Endothelial cell of umbilical vein (primary cell): ENCODE measurements around the gene USP34. TPM values are rescaled to one million over a fixed set of nuclear protein-coding genes. Genes with fewer than 3 reads are reported as not detected.

Experiments
- BruUV-seq: library from RNA; stranded (reverse); fragments of 400-500 nt; replicated peaks from 2 replicates; lab custom pipeline; 2021; lab: Mats Ljungman, UMichigan
- CTCF ChIA-PET: fragments of 300-600, 350-600 bp; sonication (Branson Sonifier 250); formaldehyde crosslinking; loops from one replicate; lab custom pipeline; 2021; ENCODE audit warnings: antibody characterized with exemption, inconsistent platforms; lab: Charles Lee
- POLR2A ChIA-PET: fragments of 300-600, 350-600 bp; sonication (Branson Sonifier 250); formaldehyde crosslinking; loops from one replicate; lab custom pipeline; 2021; ENCODE audit warnings: antibody characterized with exemption, inconsistent platforms; lab: Charles Lee
- DNase-seq: peaks from one replicate; pipeline ENCODE4 v3.0.0-alpha.2; 2011; ENCODE audit warnings: low read depth, low spot score
- FAIRE-seq: peaks from 2 replicates; lab custom pipeline; 2011; peaks lifted over from hg19 to GRCh38; lab: Jason Lieb, UNC
- H2AFZ ChIP-seq: 2 replicates; pipeline ENCODE4 v1.6.0; 2012; ENCODE audit warnings: low read depth, low read length, control low read depth, inconsistent platforms
- H3K27ac ChIP-seq: 2 replicates; pipeline ENCODE4 v1.5.1; 2011; ENCODE audit warnings: low read depth, mild to moderate bottlenecking, control low read depth, low read length, moderate library complexity; ENCODE audit not compliant: insufficient read depth
- H3K27me3 ChIP-seq, 2 experiments: 2 replicates each; pipeline versions ENCODE4 v1.6.0 to v1.6.1; 2011; ENCODE audit warnings: low read length in 2 of 2, mixed read lengths in 1 of 2; ENCODE audit not compliant: control insufficient read depth in 2 of 2, insufficient read depth in 2 of 2
- H3K36me3 ChIP-seq, 2 experiments: 2 replicates in 1 of 2; 3 replicates in 1 of 2; pipeline ENCODE4 v1.5.1; 2011; ENCODE audit warnings: low read length in 2 of 2, mild to moderate bottlenecking in 1 of 2, moderate library complexity in 1 of 2; ENCODE audit not compliant: control insufficient read depth in 2 of 2, insufficient read depth in 2 of 2; ENCODE audit errors: extremely low read depth in 1 of 2
- H3K4me1 ChIP-seq: 3 replicates; pipeline ENCODE4 v1.5.1; 2011; ENCODE audit warnings: mild to moderate bottlenecking, low read length; ENCODE audit not compliant: control insufficient read depth, insufficient read depth; ENCODE audit errors: extremely low read depth
- H3K4me2 ChIP-seq: 2 replicates; pipeline ENCODE4 v1.6.1; 2011; ENCODE audit warnings: low read length, control low read depth, mixed read lengths; ENCODE audit not compliant: insufficient read depth
- H3K4me3 ChIP-seq, 3 experiments: fragments of 200-600 bp in 1 of 3; sonication (generic), shearing (Covaris generic) in 1 of 3; replicated peaks in 1 of 3; 2 replicates each; pipeline ENCODE4 v1.5.1; 2011 to 2016; ENCODE audit warnings: control low read depth in 3 of 3, low read length in 3 of 3, mild to moderate bottlenecking in 2 of 3, inconsistent platforms in 1 of 3, low read depth in 1 of 3, moderate library complexity in 1 of 3; ENCODE audit not compliant: insufficient read depth in 1 of 3
- H3K79me2 ChIP-seq: 2 replicates; pipeline ENCODE4 v1.6.0; 2012; ENCODE audit warnings: low read length, inconsistent platforms; ENCODE audit not compliant: control insufficient read depth, insufficient read depth
- H3K9ac ChIP-seq: replicated peaks from 2 replicates; pipeline ENCODE3; 2011; ENCODE audit warnings: low read length, control low read depth; ENCODE audit not compliant: insufficient read depth; ENCODE audit errors: extremely low read depth
- H3K9me1 ChIP-seq: replicated peaks from 3 replicates; pipeline ENCODE4 v1.6.0; 2011; ENCODE audit warnings: mild to moderate bottlenecking, low read length; ENCODE audit not compliant: control insufficient read depth, insufficient read depth; ENCODE audit errors: extremely low read depth
- H3K9me3 ChIP-seq: replicated peaks from 2 replicates; pipeline ENCODE4 v1.5.1; 2012; ENCODE audit warnings: low read length, inconsistent platforms; ENCODE audit not compliant: control insufficient read depth, insufficient read depth
- H4K20me1 ChIP-seq: replicated peaks from 2 replicates; pipeline ENCODE3; 2011; ENCODE audit warnings: mild to moderate bottlenecking, low read length; ENCODE audit not compliant: control insufficient read depth, insufficient read depth; ENCODE audit errors: extremely low read depth
- FOS ChIP-seq: IDR thresholded peaks from 2 replicates; pipeline ENCODE4 v1.6.1; 2011; ENCODE audit warnings: mild to moderate bottlenecking, low read length, moderate library complexity, borderline replicate concordance; ENCODE audit not compliant: insufficient read depth
- JUN ChIP-seq: IDR thresholded peaks from 2 replicates; pipeline ENCODE4 v1.6.1; 2011; ENCODE audit warnings: borderline replicate concordance, low read depth; ENCODE audit not compliant: insufficient read length, insufficient read depth
- MAX ChIP-seq: IDR thresholded peaks from 2 replicates; pipeline ENCODE4 v1.6.1; 2011; ENCODE audit not compliant: insufficient read depth, insufficient read length
- MYC ChIP-seq: IDR thresholded peaks from one replicate; pipeline ENCODE4 v1.6.1; 2011; ENCODE audit warnings: mild to moderate bottlenecking, low read depth, low read length
- POLR2AphosphoS5 ChIP-seq: IDR thresholded peaks from 2 replicates; pipeline ENCODE4 v1.6.1; 2012; ENCODE audit warnings: low read depth, mild to moderate bottlenecking, control low read depth, low read length, moderate library complexity; ENCODE audit not compliant: insufficient read depth
- dilution Hi-C: fragments of 300-500 bp; cut with MboI; formaldehyde crosslinking; loops from one replicate; pipeline ENCODE4 v1.15.0; 2019; ENCODE audit warnings: low sequenced_read_pairs; ENCODE audit not compliant: extremely low pct_ligation_motif_present
- intact Hi-C: fragments of 100-400 bp; cut with micrococcal nuclease; formaldehyde crosslinking; loops from one replicate; pipeline ENCODE4 v1.10.0; 2022
- polyA plus RNA-seq, 4 experiments: library from polyadenylated mRNA; depleted of rRNA in 3 of 4; stranded (reverse) in 3 of 4; unstranded in 1 of 4; fragments of >200 nt; gene quantifications; 2 replicates each; pipeline versions ENCODE4 v1.2.1 to v1.2.3, GENCODE V29; 2011 to 2012; ENCODE audit warnings: missing spikeins in 1 of 4
- total RNA-seq: library from RNA; stranded (reverse); gene quantifications from 2 replicates; pipeline ENCODE4 v1.2.3, GENCODE V29; 2021
- TF ChIP-seq, protein P1 (sequence below), 2 donors: IDR thresholded peaks; 1 replicate in 1 of 2; 2 replicates in 1 of 2; pipeline ENCODE4 v1.5.1; 2011; ENCODE audit warnings: low read length in 2 of 2, mild to moderate bottlenecking in 2 of 2, moderate library complexity in 2 of 2, control low read depth in 1 of 2, inconsistent platforms in 1 of 2, low read depth in 1 of 2; ENCODE audit not compliant: insufficient read depth in 1 of 2; ENCODE audit errors: extremely low read depth in 1 of 2

Gene USP34
- total and polyA plus RNA-seq, 2 donors (not counting 3 experiments of a cell fraction or from before 2014, with no cell fraction given): 46.3 to 96.9 TPM

- dilution Hi-C loops: no loop called here
- no peak for FAIRE-seq
These were observed 198.3 kb downstream of the USP34 start for GRCh38 chr2:61272421-61273070.

More at GRCh38 chr2:61272421-61273070, 198.3 kb downstream of the USP34 start:
- Histone ChIP-seq H3K4me2 (peak overlapping the region; percentile 60), H4K20me1 (no peaks in the 10 kb centered on the region), H3K9ac (peak overlapping the region; percentile 12), H3K4me1 (peaks cover 18% of the 10 kb centered on the region), H3K36me3 (peaks cover 2 to 3% of the 10 kb centered on the region in 2 experiments), H2AFZ (no peak overlapping the region), H3K27me3 (no peaks in the 10 kb centered on the region), H3K9me3 (no peaks in the 10 kb centered on the region), H3K79me2 (no peaks in the 10 kb centered on the region), H3K27ac (peak overlapping the region; percentile 45), H3K4me3 (no peak overlapping the region), H3K9me1 (no peaks in the 10 kb centered on the region)
- intact Hi-C loops: no loop called here
- no TSS peak for BruUV-seq
- DNase-seq: peak; percentile 50
- CTCF ChIA-PET: interaction anchor here (0.7 to 3.3 kb wide), 2 partner anchors 9 to 17 kb away, joined by 3 to 9 read pairs; no protein-coding TSS in a partner anchor
- POLR2A ChIA-PET: interaction anchor here (0.9 kb wide), 1 partner anchor 17 kb away, joined by 3 read pairs; no protein-coding TSS in a partner anchor
- TF ChIP-seq JUN: peak; percentile 32
- TF ChIP-seq POLR2AphosphoS5: no peak
- TF ChIP-seq FOS: peak; percentile 39
- TF ChIP-seq MYC: no peak
- TF ChIP-seq, protein P1, sequence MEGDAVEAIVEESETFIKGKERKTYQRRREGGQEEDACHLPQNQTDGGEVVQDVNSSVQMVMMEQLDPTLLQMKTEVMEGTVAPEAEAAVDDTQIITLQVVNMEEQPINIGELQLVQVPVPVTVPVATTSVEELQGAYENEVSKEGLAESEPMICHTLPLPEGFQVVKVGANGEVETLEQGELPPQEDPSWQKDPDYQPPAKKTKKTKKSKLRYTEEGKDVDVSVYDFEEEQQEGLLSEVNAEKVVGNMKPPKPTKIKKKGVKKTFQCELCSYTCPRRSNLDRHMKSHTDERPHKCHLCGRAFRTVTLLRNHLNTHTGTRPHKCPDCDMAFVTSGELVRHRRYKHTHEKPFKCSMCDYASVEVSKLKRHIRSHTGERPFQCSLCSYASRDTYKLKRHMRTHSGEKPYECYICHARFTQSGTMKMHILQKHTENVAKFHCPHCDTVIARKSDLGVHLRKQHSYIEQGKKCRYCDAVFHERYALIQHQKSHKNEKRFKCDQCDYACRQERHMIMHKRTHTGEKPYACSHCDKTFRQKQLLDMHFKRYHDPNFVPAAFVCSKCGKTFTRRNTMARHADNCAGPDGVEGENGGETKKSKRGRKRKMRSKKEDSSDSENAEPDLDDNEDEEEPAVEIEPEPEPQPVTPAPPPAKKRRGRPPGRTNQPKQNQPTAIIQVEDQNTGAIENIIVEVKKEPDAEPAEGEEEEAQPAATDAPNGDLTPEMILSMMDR (IDR thresholded peaks at IDR 0.05; ENCODE audit: extremely low read depth in 1 of 2, insufficient read depth in 1 of 2, low read depth in 1 of 2, low read length in 2 of 2): no peak
- no peak for TF ChIP-seq MAX
